Measurements from ENCODE around the gene NAV3. TPM values are rescaled to one million over a fixed set of nuclear protein-coding genes. Genes with fewer than 3 reads are reported as not detected.

The NAV3 gene
- total RNA-seq, 1 experiment from 2014 or later, result 3.0 TPM

- Histone ChIP-seq H2BK5ac (ENCODE audit: insufficient read length, low read length) (no peak overlapping the region), H3K4ac (ENCODE audit: low read depth, low read length) (no peak overlapping the region), H3K9ac (ENCODE audit: extremely low read depth, insufficient read length, low read length) (no peak overlapping the region), H3K79me1 (ENCODE audit: insufficient read depth, low read depth, low read length, poor library complexity, severe bottlenecking) (no peaks in the 10 kb centered on the region), H4K91ac (ENCODE audit: insufficient read length, low read depth, low read length) (no peak overlapping the region), H2BK120ac (ENCODE audit: low read depth, low read length, poor library complexity, severe bottlenecking) (no peak overlapping the region), H3K56ac (ENCODE audit: insufficient read length, low read depth, low read length) (no peak overlapping the region), H3T11ph (ENCODE audit: low read length) (no peak overlapping the region), H4K5ac (ENCODE audit: insufficient read length, low read depth, low read length) (no peak overlapping the region), H3K23ac (ENCODE audit: insufficient read length, low read depth, low read length) (no peak overlapping the region), H2BK12ac (ENCODE audit: insufficient read length, low read depth, low read length) (no peak overlapping the region), H3K4me2 (ENCODE audit: insufficient read depth, insufficient read length, low read length) (no peak overlapping the region), H3K4me1 (ENCODE audit: insufficient read depth, low read length) (no peaks in the 10 kb centered on the region), H2AFZ (ENCODE audit: low read length) (no peak overlapping the region), H4K8ac (replicated peaks; ENCODE audit: insufficient read length, low read depth, low read length) (no peak overlapping the region), H4K20me1 (ENCODE audit: control insufficient read depth, insufficient read depth, insufficient read length) (no peaks in the 10 kb centered on the region), H3K14ac (ENCODE audit: insufficient read depth, low read length) (no peak overlapping the region), H3K23me2 (ENCODE audit: insufficient read length, low read depth, low read length, poor library complexity, severe bottlenecking) (no peaks in the 10 kb centered on the region), H2AK5ac (ENCODE audit: insufficient read length, low read length) (no peak overlapping the region), H3K27me3 (ENCODE audit: insufficient read depth, low read length) (no peaks in the 10 kb centered on the region), H3K18ac (ENCODE audit: insufficient read length, low read depth, low read length) (no peak overlapping the region), H3K27ac (ENCODE audit: insufficient read length, low read depth, low read length) (no peak overlapping the region), H2BK20ac (ENCODE audit: low read depth, low read length, poor library complexity, severe bottlenecking) (no peak overlapping the region), H3K79me2 (ENCODE audit: insufficient read depth, low read length) (no peaks in the 10 kb centered on the region), H2BK15ac (ENCODE audit: low read depth, low read length) (no peak overlapping the region), H3K9me3 (ENCODE audit: control insufficient read depth, low read depth, low read length) (no peaks in the 10 kb centered on the region)
- no peak for DNase-seq
- peaks cover 0 to 2% (median 0%) of the 10 kb centered on the region in 3 experiments; a peak in 1 of 7 replicates for H3K36me3 Mint-ChIP-seq (ENCODE audit: insufficient read depth in 1 of 3, low read depth in 3 of 3)
- H3K4me3 Mint-ChIP-seq, result no peak overlapping the region
- no peak for TF ChIP-seq CTCF (conservative IDR thresholded peaks at IDR 0.05)
- no peaks in the 10 kb centered on the region for H3K27me3 Mint-ChIP-seq (ENCODE audit: low read depth)
- WGBS (ENCODE audit: extremely low coverage, insufficient read length, low lambda C conversion rate), result no CpG with 5 or more reads among the region's 4 CpGs
- H3K27ac Mint-ChIP-seq, result no peak overlapping the region
- H3K4me1 Mint-ChIP-seq, result no peaks in the 10 kb centered on the region
- peaks cover 0 to 2% of the 10 kb centered on the region in 2 experiments; a peak in 1 of 5 replicates for H3K9me3 Mint-ChIP-seq
Observed at GRCh38 chr12:77993658-77994057, 163.0 kb downstream of the NAV3 start.
